GM18519 (cell line): ENCODE results near the gene TJAP1.
"Not testable (repeated sequence)": the region's sequence is repeated elsewhere in the genome, so short reads cannot be mapped to it uniquely, and the experiment has no call there.

Source experiments
- ATAC-seq: cut with Tn5 transposase; IDR thresholded peaks from one replicate; pipeline ENCODE4 v1.9.1; 2021; ENCODE audit warnings: mild to moderate bottlenecking, moderate library complexity; ENCODE audit not compliant: unreplicated experiment, low FRiP score

Gene TJAP1

DNA sequence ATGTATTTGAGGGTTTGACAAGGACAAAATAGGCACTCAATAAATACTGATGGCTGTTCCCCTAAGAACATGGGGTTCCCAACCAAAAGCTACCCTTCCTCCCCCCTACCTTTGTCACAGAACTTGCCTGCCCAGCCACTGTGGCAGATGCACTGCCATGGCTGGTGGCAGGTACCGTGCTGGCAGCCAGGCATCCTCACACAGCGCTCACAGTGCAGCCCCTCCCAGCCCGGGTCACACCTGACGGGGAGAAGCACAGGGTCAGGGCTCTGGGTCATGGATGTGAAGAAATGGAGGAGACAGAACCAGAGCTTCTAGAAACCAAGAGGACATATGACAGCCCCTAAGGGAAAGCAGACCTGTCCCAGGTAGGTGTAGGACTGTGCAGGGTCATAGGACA is 24.5 kb upstream of the TJAP1 start:
- ATAC-seq = no peak

- no peak for ATAC-seq
These were observed 23.5 kb upstream of the TJAP1 start for GRCh38 chr6:43453831-43454230.

- no peak for ATAC-seq
These were observed 23.1 kb upstream of the TJAP1 start for GRCh38 chr6:43454290-43454695.

DNA sequence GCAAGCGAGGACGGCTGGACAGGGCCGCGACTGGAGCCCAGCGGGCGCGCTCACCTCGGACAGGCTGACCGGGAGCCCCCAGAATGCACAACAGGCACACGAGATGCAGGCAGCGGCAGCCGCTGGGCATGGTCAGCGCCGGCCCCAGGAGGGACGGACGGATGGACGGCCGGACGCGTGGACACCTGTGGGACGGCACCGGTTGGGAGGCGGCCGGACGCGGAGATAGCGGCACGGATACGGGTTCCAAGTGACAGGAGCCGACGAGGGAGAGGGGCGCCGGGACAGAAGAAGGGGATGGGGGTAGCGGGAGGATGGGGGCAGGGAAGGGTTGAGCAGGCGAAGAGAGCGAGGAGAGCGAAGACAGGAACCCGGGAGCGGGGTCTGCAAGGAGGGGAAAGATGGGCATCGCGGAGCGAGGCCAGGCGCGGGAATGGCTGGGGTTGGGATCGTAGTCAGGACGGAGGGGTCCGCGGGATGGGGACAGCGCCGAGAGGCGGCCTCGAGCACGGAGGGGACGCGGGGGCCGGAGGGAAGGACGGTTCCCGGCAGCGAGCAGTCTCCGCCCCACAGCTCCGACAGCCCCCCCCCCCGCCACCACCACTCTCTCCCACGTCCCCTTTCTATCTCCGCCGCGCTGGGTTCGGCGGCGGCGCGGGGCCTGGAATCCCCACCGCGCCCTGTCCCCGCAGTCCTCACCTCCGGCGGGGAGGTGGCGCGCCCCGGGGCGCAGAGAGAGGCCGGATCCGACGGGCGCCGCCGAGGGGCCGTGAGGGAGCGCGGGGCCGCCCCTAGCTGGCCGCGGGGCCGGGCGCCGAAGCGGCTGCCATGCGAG is 22.5 kb upstream of the TJAP1 start:
- ATAC-seq = no peak

GRCh38 chr6:43455531-43456428 is 21.6 kb upstream of the TJAP1 start, which contains the start of gene DLK2:
Gene DLK2, minus strand, starts transcription at chr6:43455548. Its CDS starts 723 bp downstream, at chr6:43454825.
- ATAC-seq = no peak

- no peak for ATAC-seq
These were observed 19.7 kb upstream of the TJAP1 start for GRCh38 chr6:43457643-43458042.

GRCh38 chr6:43458154-43458553 is 19.2 kb upstream of the TJAP1 start:
- not testable (repeated sequence) for ATAC-seq

DNA sequence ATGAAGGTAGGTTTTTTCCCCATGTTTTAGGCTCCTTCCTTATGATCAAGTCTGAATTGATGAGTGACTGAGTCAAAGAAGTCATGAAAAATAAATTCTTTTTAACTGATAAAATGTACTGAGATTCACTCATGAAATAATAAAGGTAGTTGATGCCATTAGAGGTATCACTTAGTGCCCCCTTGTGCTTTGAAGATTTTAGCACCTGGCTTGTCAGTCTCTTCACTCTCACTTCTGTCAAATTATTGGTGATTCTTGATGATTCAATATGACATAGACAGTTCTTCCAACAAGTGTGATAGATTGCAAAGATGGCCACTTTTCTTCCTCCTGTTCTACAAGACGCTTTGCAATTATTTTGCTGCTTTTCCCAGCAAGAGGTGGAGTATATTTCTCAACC is 17.8 kb upstream of the TJAP1 start:
- ATAC-seq = no peak

- ATAC-seq = no peak
These were observed 17.3 kb upstream of the TJAP1 start for GRCh38 chr6:43460032-43460431.

DNA sequence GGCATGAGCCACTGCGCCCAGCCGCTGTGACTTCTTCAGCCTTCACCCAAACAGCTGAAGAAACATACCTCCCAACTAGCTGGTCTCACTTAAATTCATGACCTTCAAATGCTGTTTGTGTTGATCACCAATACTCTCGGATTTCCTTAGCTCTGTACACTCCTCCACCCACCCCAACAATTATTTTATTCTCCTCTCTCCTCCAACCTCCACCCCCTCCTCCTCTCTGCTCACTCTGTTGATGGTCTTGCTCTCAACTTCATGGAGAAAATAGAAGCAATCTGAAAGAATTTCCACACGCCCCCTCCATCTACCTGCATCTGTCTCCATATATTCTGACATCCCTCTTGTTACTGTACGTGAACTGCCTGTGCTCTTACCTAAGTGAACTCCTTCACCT is 15.4 kb upstream of the TJAP1 start:
- ATAC-seq = no peak

DNA sequence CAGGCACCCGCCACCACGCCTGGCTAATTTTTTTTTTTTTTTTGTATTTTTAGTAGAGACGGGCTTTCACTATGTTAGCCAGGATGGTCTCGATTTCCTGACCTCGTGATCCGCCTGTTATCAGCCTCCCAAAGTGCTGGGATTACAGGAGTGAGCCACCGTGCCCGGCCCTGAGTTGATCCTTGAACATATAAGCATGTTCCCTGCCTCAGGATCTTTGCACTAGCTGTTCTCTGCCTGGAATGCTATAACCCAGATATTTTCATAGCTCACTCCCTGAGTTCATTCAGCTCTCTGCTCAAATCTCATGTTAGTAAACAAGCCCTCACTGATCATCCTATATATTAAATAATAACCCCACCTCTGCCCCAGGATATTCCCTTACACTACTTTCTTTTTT is 13.0 kb upstream of the TJAP1 start:
- no peak for ATAC-seq

DNA sequence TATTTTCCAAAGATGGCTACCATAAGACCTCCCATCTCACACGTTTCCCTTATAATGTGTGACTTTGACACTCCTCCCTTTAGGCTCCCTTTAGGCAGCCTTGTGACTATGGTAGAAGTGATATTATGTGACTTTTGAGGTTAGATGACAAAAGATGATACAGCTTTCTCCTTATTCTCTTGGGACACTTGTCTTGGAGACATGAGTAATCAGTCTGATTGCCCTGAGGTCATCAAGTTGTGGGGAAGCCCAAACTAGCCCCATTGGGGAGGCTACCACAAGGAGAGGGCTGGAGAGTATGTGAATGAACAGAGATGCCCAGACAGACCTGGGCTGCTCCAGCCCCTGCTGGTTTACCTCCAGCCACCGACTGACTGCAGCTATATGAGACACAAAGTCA is 11.4 kb upstream of the TJAP1 start:
- no peak for ATAC-seq

DNA sequence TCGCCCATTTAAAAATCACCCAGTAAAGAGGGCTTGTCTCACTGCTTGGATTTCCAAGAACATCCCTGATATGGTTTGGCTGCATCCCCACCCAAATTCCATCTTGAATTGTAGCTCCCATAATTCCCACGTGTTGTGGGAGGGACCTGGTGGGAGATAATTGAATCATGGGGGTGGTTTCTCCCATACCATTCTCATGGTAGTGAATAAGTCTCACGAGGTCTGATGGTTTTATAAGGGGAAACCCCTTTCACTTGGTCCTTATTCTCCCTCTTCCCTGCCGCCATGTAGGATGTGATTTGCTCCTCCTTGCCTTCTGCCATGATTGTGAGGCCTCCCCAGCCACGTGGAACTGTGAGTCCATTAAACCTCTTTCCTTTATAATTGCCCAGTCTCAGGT is 10.1 kb upstream of the TJAP1 start:
- ATAC-seq = not testable (repeated sequence)

DNA sequence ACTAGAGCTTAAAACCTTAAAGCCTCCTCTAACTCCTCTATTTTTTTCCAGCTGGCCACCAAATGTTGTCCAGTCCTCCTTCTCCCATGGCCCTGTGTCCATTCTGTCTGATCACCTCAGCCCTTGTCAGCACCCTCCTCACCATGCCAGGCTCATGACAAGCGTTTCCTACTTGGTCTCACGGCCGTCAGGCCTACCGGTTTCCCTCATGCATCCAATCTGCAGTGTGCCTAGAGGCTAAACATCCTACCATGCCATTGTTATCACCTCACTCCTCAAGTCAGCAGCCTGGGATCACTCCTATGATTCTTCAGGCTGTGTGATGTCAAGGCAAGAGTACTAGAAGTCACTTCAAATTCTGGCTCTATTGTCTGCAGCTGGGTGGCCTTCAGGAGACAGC is 9.6 kb upstream of the TJAP1 start:
- ATAC-seq = no peak

GRCh38 chr6:43468240-43468639 is 9.1 kb upstream of the TJAP1 start:
- ATAC-seq = no peak

DNA sequence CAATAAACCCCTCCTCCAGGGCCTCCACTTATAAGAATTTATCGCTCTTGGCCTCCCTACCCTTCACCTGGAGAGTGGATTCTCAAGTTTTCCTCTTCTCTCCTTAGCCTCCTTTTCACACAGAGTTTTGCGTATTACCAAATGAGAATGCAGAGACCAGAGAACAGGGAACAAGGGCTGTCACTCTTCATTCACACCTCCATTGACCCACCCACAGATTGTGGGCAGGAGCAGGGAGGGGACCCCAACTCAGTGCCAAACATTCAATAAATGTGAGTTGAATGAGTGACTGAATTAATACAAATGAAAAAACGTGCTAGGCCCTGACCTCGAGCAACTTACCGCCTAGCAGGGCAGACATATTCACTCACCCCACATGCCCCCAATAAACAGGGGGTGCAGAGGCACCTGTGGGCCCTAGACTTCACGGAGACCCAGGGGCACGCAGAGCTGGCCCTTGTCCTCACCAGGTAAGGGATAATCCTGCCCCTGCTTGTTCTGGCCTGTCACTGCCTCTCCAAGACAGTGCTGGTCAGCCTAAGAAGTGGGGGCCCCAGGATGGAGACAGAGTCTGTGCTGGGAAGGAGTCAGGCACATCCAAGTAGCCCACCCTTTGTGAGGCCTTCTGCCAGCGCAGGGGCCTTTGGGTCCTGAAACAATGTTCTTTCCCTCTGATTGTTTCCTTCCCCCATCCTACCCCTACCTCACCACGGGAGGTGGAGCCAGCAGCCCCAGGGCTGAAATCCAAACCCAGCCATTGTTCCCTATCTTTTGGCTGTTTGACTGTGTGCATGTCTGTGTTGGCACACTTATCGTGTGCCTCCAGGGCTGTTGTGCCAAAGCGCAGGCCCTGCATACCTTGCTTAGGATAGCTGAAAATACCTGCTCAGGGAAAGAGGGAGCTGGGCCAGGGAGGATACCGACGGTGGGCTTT is 8.4 kb upstream of the TJAP1 start:
- ATAC-seq = no peak

DNA sequence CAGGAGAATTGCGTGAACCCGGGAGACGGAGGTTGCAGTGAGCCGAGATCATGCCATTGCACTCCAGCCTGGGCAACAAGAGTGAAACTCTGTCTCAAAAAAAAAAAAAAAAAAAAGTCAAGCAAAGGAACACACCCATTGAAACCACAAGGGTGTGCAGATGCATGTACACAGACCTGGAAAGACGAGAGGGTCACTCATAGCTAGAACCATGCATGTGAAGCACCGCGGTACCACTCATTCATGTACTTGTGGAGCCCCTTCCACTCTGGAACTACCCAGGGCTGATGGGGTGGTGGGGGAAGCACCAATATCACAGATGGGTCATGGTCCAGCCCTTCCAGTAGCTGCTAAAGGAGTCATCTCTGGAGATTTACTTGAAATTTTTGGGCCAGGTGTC is 7.4 kb upstream of the TJAP1 start:
- no peak for ATAC-seq

- no peak for ATAC-seq
These were observed 6.0 kb upstream of the TJAP1 start for GRCh38 chr6:43471399-43471798.

DNA sequence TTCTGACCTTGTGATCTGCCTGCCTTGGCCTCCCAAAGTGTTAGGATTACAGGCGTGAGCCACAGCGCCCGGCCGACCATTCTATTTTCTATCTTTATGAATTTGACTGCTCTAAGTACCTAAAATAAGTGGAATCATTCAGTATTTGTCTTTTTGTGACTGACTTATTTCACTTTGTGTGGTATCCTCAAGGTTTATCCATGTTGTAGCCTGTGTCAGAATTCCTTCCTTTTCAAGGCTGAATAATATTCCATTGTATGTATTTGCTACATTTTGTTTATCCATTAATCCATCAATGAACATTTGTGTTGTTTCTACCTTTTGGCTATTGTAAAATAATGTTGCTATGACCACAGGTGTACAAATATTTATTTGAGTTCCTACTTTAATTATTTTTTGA is 4.9 kb upstream of the TJAP1 start:
- no peak for ATAC-seq

GRCh38 chr6:43475516-43475915 is 1.9 kb upstream of the TJAP1 start:
- ATAC-seq = no peak
